Liver (tissue), 9 donors: Measurements from ENCODE around the gene ZSCAN21. TPM values are rescaled to one million over a fixed set of nuclear protein-coding genes. Genes with fewer than 3 reads are reported as not detected.

Source experiments
- DNase-seq: peaks from one replicate; pipeline ENCODE4 v3.0.0-alpha.2; 2017; ENCODE audit warnings: low spot score
- H3K27ac ChIP-seq, 2 donors: one replicate each; pipeline ENCODE4 v1.7.0; 2013; ENCODE audit warnings: inconsistent platforms in 2 of 2, low read length in 2 of 2, control low read depth in 1 of 2, low read depth in 1 of 2, mild to moderate bottlenecking in 1 of 2
- H3K27me3 ChIP-seq, 4 donors: one replicate each; pipeline versions ENCODE4 v1.6.1 to v1.7.0; 2013; ENCODE audit warnings: low read length in 3 of 4, inconsistent platforms in 1 of 4, mild to moderate bottlenecking in 1 of 4, moderate library complexity in 1 of 4; ENCODE audit not compliant: control insufficient read depth in 4 of 4, insufficient read depth in 4 of 4
- H3K36me3 ChIP-seq, 4 donors: one replicate each; pipeline versions ENCODE4 v1.6.1 to v1.7.0; 2013; ENCODE audit warnings: low read length in 3 of 4, mild to moderate bottlenecking in 3 of 4, low read depth in 1 of 4, moderate library complexity in 1 of 4; ENCODE audit not compliant: control insufficient read depth in 4 of 4, insufficient read depth in 3 of 4
- H3K4me1 ChIP-seq, 4 donors: one replicate each; pipeline versions ENCODE4 v1.6.1 to v1.7.0; 2013; ENCODE audit warnings: low read length in 3 of 4, mild to moderate bottlenecking in 3 of 4, moderate library complexity in 1 of 4; ENCODE audit not compliant: control insufficient read depth in 4 of 4, insufficient read depth in 4 of 4
- H3K4me3 ChIP-seq, 3 donors: one replicate each; pipeline versions ENCODE4 v1.6.1 to v1.7.0; 2013; ENCODE audit warnings: low read length in 3 of 3, control low read depth in 1 of 3, low read depth in 1 of 3, mild to moderate bottlenecking in 1 of 3
- H3K9ac ChIP-seq, 2 donors: one replicate each; pipeline ENCODE4 v1.7.0; 2013; ENCODE audit warnings: low read length in 2 of 2, mild to moderate bottlenecking in 2 of 2, moderate library complexity in 2 of 2, control low read depth in 1 of 2, low read depth in 1 of 2
- H3K9me3 ChIP-seq, 4 donors: one replicate each; pipeline versions ENCODE4 v1.6.1 to v1.7.0; 2013; ENCODE audit warnings: low read length in 3 of 4; ENCODE audit not compliant: control insufficient read depth in 4 of 4
- ATF3 ChIP-seq: IDR thresholded peaks from 2 replicates; pipeline ENCODE4 v1.6.1; 2016; ENCODE audit warnings: antibody characterized with exemption
- CTCF ChIP-seq: fragments of 150-350 bp; IDR thresholded peaks from 2 replicates; pipeline ENCODE4 v1.5.1; 2017; ENCODE audit warnings: improper control_type of control experiment, low read depth, low read length; ENCODE audit not compliant: missing input control
- EGR1 ChIP-seq, 2 donors: IDR thresholded peaks; 2 replicates each; pipeline ENCODE4 v1.6.1; 2016 to 2018; ENCODE audit warnings: antibody characterized with exemption in 2 of 2, low read depth in 2 of 2
- FOXA1 ChIP-seq: IDR thresholded peaks from 2 replicates; pipeline ENCODE4 v1.6.1; 2016; ENCODE audit warnings: antibody characterized with exemption
- FOXA2 ChIP-seq: IDR thresholded peaks from 2 replicates; pipeline ENCODE4 v1.6.1; 2016; ENCODE audit warnings: antibody characterized with exemption
- GABPA ChIP-seq, 2 donors: IDR thresholded peaks in 1 of 2; conservative IDR thresholded peaks in 1 of 2; 2 replicates each; pipeline ENCODE4 v1.6.1; 2016; ENCODE audit warnings: antibody characterized with exemption in 2 of 2, mild to moderate bottlenecking in 1 of 2, moderate library complexity in 1 of 2
- HNF4A ChIP-seq, 2 donors: conservative IDR thresholded peaks; 2 replicates each; pipeline ENCODE4 v1.6.1; 2016; ENCODE audit warnings: antibody characterized with exemption in 2 of 2, mild to moderate bottlenecking in 2 of 2
- HNF4G ChIP-seq: IDR thresholded peaks from 2 replicates; pipeline ENCODE4 v1.6.1; 2016; ENCODE audit warnings: antibody characterized with exemption
- JUND ChIP-seq, 2 donors: IDR thresholded peaks; 2 replicates each; pipeline ENCODE4 v1.6.1; 2016; ENCODE audit warnings: antibody characterized with exemption in 2 of 2
- MAX ChIP-seq: IDR thresholded peaks from 2 replicates; pipeline ENCODE4 v1.6.1; 2016; ENCODE audit warnings: antibody characterized with exemption
- NR2F2 ChIP-seq: IDR thresholded peaks from 2 replicates; pipeline ENCODE4 v1.6.1; 2016; ENCODE audit warnings: antibody characterized with exemption
- RAD21 ChIP-seq, 2 donors: IDR thresholded peaks; 2 replicates each; pipeline ENCODE4 v1.6.1; 2016; ENCODE audit warnings: antibody characterized with exemption in 2 of 2, mild to moderate bottlenecking in 2 of 2
- REST ChIP-seq: IDR thresholded peaks from 2 replicates; pipeline ENCODE4 v1.6.1; 2016; ENCODE audit warnings: antibody characterized with exemption, mild to moderate bottlenecking
- SP1 ChIP-seq: IDR thresholded peaks from 2 replicates; pipeline ENCODE4 v1.6.1; 2018; ENCODE audit warnings: antibody characterized with exemption, mild to moderate bottlenecking
- YY1 ChIP-seq: IDR thresholded peaks from 2 replicates; pipeline ENCODE4 v1.6.1; 2016; ENCODE audit warnings: antibody characterized with exemption, mild to moderate bottlenecking
- ZBTB33 ChIP-seq: IDR thresholded peaks from 2 replicates; pipeline ENCODE4 v1.6.1; 2016; ENCODE audit warnings: antibody characterized with exemption
- WGBS: extraction: QIAGEN DNeasy Blood & Tissue Kit; methylation state at CpG from one replicate; pipeline ENCODE4 v1.1.7; 2013; 5-methylcytosine and 5-hydroxymethylcytosine counted together
- polyA plus RNA-seq, 2 donors: library from polyadenylated mRNA; stranded (reverse) in 1 of 2; unstranded in 1 of 2; fragments of 200-250 nt in 1 of 2; fragments of >200 nt in 1 of 2; fragmentation: Nextera tagmentation in 1 of 2; extraction: Ambion mirVana in 1 of 2; gene quantifications; one replicate each; pipeline versions ENCODE4 v1.2.1 to v1.2.3, GENCODE V29; 2013 to 2015
- total RNA-seq, 2 donors: library from RNA; depleted of rRNA; stranded (reverse); fragments of >200 nt; gene quantifications; one replicate each; pipeline ENCODE4 v1.2.3, GENCODE V29; 2014
- donor health status: healthy.
- donor health status: healthy.
- donor health status: healthy.
- donor health status: healthy.
- donor health status: healthy.

The ZSCAN21 gene
- total and polyA plus RNA-seq, 4 donors, result 4.6 to 8.6 (median 6.9) TPM

- Histone ChIP-seq H3K4me3 (no peak overlapping the region), H3K4me1 (peaks cover 7 to 58% (median 53%) of the 10 kb centered on the region in 4 donors), H3K27me3 (no peaks in the 10 kb centered on the region), H3K9me3 (no peaks in the 10 kb centered on the region), H3K9ac (no peak overlapping the region), H3K36me3 (peaks cover 9 to 52% (median 42%) of the 10 kb centered on the region in 4 donors), H3K27ac (peak overlapping the region in 1 of 2 donors; percentile 83)
- 77% methylated on average over 8 of the region's 8 CpGs for WGBS
- TF ChIP-seq HNF4A (conservative IDR thresholded peaks at IDR 0.05) (no peak), YY1 (no peak), EGR1 (IDR thresholded peaks at IDR 0.05; ENCODE audit: low read depth in 2 of 2) (no peak), NR2F2 (no peak), RAD21 (IDR thresholded peaks at IDR 0.05) (no peak), CTCF (no peak), MAX (no peak), FOXA1 (no peak), JUND (IDR thresholded peaks at IDR 0.05) (no peak), SP1 (no peak), GABPA (IDR thresholded peaks at IDR 0.05 in 1 of 2, conservative IDR thresholded peaks at IDR 0.05 in 1 of 2) (no peak), ZBTB33 (no peak), FOXA2 (no peak), REST (no peak)
- no peak for DNase-seq
Measured at GRCh38 chr7:100034871-100035510, 14.6 kb upstream of the ZSCAN21 start.

- TF ChIP-seq JUND (IDR thresholded peaks at IDR 0.05) (no peak), NR2F2 (no peak), YY1 (no peak), HNF4A (conservative IDR thresholded peaks at IDR 0.05) (no peak), ATF3 (no peak), HNF4G (no peak), EGR1 (IDR thresholded peaks at IDR 0.05; ENCODE audit: low read depth in 2 of 2) (no peak)
- Histone ChIP-seq H3K9me3 (no peaks in the 10 kb centered on the region), H3K27me3 (no peaks in the 10 kb centered on the region), H3K36me3 (peaks cover 9 to 44% (median 35%) of the 10 kb centered on the region in 4 donors), H3K27ac (peak overlapping the region; percentile 78 to 83), H3K4me3 (no peak overlapping the region), H3K9ac (no peak overlapping the region), H3K4me1 (peaks cover 11 to 67% (median 62%) of the 10 kb centered on the region in 4 donors)
- no peak for DNase-seq
- WGBS, result 77% methylated on average over 6 of the region's 6 CpGs
Measured at GRCh38 chr7:100035876-100036275, 13.7 kb upstream of the ZSCAN21 start.
